H1 (cell line): ENCODE measurements around the gene ITGA8. TPM values are rescaled to one million over a fixed set of nuclear protein-coding genes. Genes with fewer than 3 reads are reported as not detected.

ENCODE experiments used
- FOSL1 ChIP-seq: IDR thresholded peaks from 2 replicates; pipeline ENCODE4 v1.6.1; 2011; ENCODE audit warnings: mild to moderate bottlenecking, low read depth, low read length, moderate library complexity; ENCODE audit not compliant: insufficient read depth
- GABPA ChIP-seq: IDR thresholded peaks from 2 replicates; pipeline ENCODE4 v1.6.1; 2011; ENCODE audit warnings: mild to moderate bottlenecking, low read length, moderate library complexity, borderline replicate concordance; ENCODE audit not compliant: insufficient read depth
- KDM4A ChIP-seq: IDR thresholded peaks from one replicate; pipeline ENCODE4 v1.7.1; 2012; ENCODE audit warnings: low read depth, mild to moderate bottlenecking, moderate library complexity, low read length, inconsistent platforms; ENCODE audit not compliant: severe bottlenecking
- MAFK ChIP-seq: IDR thresholded peaks from 2 replicates; pipeline ENCODE4 v1.6.1; 2012; ENCODE audit warnings: low read depth, mild to moderate bottlenecking, improper control_type of control experiment, low read length
- POU5F1 ChIP-seq: IDR thresholded peaks from 2 replicates; pipeline ENCODE4 v1.6.1; 2011; ENCODE audit warnings: low read depth, mild to moderate bottlenecking, low read length, moderate library complexity
- RFX5 ChIP-seq: IDR thresholded peaks from 2 replicates; pipeline ENCODE4 v1.6.1; 2011; ENCODE audit warnings: low read depth, low read length, improper control_type of control experiment, borderline replicate concordance
- RNF2 ChIP-seq: fragments of 200-900, 300-1000 bp; sonication (generic); IDR thresholded peaks from 2 replicates; pipeline ENCODE4 v1.7.1; 2016; ENCODE audit warnings: borderline replicate concordance, low read depth, mild to moderate bottlenecking, antibody characterized with exemption, low read length; ENCODE audit not compliant: poor library complexity, severe bottlenecking; ENCODE audit errors: missing control alignments
- SIX5 ChIP-seq: IDR thresholded peaks from 2 replicates; pipeline ENCODE4 v1.6.1; 2011; ENCODE audit warnings: mild to moderate bottlenecking, low read depth, low read length
- SUZ12 ChIP-seq: fragments of 200-600 bp; sonication (generic); IDR thresholded peaks from 2 replicates; pipeline ENCODE4 v1.6.1; 2012; ENCODE audit warnings: mild to moderate bottlenecking, inconsistent platforms, low read length, moderate library complexity, mixed read lengths
- TAF1 ChIP-seq: IDR thresholded peaks from 2 replicates; pipeline ENCODE4 v1.6.1; 2011; ENCODE audit warnings: mild to moderate bottlenecking, low read depth, low read length
- TCF12 ChIP-seq: IDR thresholded peaks from 2 replicates; pipeline ENCODE4 v1.6.1; 2011; ENCODE audit warnings: low read depth, mild to moderate bottlenecking, low read length
- polyA plus RNA-seq, 7 experiments: library from polyadenylated mRNA; depleted of rRNA in 3 of 7; stranded (reverse) in 5 of 7; unstranded in 2 of 7; fragments of >200 nt in 5 of 7; fragments of 200-250 nt in 2 of 7; gene quantifications; 1 replicate in 5 of 7; 2 replicates in 1 of 7; 4 replicates in 1 of 7; pipeline versions ENCODE4 v1.2.1 to v1.2.3, GENCODE V29; 2011 to 2013; ENCODE audit warnings: missing spikeins in 2 of 7, mixed read lengths in 2 of 7
- total RNA-seq: library from RNA; stranded (reverse); fragmentation: NEBNext Ultra II Directional; extraction: Animal tissue kit (Norgen Biotek cat#: 25700); gene quantifications from 2 replicates; pipeline ENCODE4 v1.2.1, GENCODE V29; 2021
- TF ChIP-seq, protein P1 (sequence below): fragments of 300-600 bp; sonication (generic); IDR thresholded peaks from 2 replicates; pipeline ENCODE4 v1.7.1; 2012; ENCODE audit warnings: low read length, moderate library complexity, mild to moderate bottlenecking, inconsistent platforms; ENCODE audit not compliant: insufficient replicate concordance

Gene ITGA8
- total and polyA plus RNA-seq, 2 of the 8 experiments (the other 6 are each of a cell fraction or from before 2014, with no cell fraction given): not detected

DNA sequence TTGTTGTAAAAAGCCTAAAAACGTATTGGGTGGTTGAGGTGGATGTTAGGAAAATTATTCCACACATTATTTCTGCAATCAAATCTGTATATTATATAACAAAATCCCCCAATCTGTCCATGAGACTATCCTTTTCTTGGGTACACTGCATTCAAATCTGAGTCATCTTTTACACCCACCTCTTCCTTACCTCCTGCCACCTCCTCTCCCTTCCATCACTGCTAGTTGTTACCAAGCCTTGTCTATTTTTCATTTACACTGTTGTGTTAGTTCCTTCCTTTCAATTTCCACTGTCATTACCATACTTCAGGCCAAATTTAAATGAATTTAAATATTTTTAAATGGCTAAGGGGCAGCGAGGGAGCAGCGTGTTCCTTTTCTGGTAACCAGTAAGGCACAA lies 83.3 kb downstream of the ITGA8 start (continued):
- TF ChIP-seq, protein P1, sequence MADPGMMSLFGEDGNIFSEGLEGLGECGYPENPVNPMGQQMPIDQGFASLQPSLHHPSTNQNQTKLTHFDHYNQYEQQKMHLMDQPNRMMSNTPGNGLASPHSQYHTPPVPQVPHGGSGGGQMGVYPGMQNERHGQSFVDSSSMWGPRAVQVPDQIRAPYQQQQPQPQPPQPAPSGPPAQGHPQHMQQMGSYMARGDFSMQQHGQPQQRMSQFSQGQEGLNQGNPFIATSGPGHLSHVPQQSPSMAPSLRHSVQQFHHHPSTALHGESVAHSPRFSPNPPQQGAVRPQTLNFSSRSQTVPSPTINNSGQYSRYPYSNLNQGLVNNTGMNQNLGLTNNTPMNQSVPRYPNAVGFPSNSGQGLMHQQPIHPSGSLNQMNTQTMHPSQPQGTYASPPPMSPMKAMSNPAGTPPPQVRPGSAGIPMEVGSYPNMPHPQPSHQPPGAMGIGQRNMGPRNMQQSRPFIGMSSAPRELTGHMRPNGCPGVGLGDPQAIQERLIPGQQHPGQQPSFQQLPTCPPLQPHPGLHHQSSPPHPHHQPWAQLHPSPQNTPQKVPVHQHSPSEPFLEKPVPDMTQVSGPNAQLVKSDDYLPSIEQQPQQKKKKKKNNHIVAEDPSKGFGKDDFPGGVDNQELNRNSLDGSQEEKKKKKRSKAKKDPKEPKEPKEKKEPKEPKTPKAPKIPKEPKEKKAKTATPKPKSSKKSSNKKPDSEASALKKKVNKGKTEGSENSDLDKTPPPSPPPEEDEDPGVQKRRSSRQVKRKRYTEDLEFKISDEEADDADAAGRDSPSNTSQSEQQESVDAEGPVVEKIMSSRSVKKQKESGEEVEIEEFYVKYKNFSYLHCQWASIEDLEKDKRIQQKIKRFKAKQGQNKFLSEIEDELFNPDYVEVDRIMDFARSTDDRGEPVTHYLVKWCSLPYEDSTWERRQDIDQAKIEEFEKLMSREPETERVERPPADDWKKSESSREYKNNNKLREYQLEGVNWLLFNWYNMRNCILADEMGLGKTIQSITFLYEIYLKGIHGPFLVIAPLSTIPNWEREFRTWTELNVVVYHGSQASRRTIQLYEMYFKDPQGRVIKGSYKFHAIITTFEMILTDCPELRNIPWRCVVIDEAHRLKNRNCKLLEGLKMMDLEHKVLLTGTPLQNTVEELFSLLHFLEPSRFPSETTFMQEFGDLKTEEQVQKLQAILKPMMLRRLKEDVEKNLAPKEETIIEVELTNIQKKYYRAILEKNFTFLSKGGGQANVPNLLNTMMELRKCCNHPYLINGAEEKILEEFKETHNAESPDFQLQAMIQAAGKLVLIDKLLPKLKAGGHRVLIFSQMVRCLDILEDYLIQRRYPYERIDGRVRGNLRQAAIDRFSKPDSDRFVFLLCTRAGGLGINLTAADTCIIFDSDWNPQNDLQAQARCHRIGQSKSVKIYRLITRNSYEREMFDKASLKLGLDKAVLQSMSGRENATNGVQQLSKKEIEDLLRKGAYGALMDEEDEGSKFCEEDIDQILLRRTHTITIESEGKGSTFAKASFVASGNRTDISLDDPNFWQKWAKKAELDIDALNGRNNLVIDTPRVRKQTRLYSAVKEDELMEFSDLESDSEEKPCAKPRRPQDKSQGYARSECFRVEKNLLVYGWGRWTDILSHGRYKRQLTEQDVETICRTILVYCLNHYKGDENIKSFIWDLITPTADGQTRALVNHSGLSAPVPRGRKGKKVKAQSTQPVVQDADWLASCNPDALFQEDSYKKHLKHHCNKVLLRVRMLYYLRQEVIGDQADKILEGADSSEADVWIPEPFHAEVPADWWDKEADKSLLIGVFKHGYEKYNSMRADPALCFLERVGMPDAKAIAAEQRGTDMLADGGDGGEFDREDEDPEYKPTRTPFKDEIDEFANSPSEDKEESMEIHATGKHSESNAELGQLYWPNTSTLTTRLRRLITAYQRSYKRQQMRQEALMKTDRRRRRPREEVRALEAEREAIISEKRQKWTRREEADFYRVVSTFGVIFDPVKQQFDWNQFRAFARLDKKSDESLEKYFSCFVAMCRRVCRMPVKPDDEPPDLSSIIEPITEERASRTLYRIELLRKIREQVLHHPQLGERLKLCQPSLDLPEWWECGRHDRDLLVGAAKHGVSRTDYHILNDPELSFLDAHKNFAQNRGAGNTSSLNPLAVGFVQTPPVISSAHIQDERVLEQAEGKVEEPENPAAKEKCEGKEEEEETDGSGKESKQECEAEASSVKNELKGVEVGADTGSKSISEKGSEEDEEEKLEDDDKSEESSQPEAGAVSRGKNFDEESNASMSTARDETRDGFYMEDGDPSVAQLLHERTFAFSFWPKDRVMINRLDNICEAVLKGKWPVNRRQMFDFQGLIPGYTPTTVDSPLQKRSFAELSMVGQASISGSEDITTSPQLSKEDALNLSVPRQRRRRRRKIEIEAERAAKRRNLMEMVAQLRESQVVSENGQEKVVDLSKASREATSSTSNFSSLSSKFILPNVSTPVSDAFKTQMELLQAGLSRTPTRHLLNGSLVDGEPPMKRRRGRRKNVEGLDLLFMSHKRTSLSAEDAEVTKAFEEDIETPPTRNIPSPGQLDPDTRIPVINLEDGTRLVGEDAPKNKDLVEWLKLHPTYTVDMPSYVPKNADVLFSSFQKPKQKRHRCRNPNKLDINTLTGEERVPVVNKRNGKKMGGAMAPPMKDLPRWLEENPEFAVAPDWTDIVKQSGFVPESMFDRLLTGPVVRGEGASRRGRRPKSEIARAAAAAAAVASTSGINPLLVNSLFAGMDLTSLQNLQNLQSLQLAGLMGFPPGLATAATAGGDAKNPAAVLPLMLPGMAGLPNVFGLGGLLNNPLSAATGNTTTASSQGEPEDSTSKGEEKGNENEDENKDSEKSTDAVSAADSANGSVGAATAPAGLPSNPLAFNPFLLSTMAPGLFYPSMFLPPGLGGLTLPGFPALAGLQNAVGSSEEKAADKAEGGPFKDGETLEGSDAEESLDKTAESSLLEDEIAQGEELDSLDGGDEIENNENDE: no peak
- TF ChIP-seq RNF2: no peak
- no peak for TF ChIP-seq POU5F1
- no peak for TF ChIP-seq KDM4A
- TF ChIP-seq MAFK: no peak
- TF ChIP-seq SUZ12: no peak
- no peak for TF ChIP-seq TAF1
- TF ChIP-seq TCF12: no peak
- no peak for TF ChIP-seq GABPA
- no peak for TF ChIP-seq FOSL1
- no peak for TF ChIP-seq SIX5
- no peak for TF ChIP-seq RFX5
